ENCODE results near the gene ZNF746. TPM values are rescaled to one million over a fixed set of nuclear protein-coding genes. Genes with fewer than 3 reads are reported as not detected.

The ZNF746 gene
- total RNA-seq, 4 donors from 2014 or later = 17.3 to 28.1 (median 23.4) TPM

DNA sequence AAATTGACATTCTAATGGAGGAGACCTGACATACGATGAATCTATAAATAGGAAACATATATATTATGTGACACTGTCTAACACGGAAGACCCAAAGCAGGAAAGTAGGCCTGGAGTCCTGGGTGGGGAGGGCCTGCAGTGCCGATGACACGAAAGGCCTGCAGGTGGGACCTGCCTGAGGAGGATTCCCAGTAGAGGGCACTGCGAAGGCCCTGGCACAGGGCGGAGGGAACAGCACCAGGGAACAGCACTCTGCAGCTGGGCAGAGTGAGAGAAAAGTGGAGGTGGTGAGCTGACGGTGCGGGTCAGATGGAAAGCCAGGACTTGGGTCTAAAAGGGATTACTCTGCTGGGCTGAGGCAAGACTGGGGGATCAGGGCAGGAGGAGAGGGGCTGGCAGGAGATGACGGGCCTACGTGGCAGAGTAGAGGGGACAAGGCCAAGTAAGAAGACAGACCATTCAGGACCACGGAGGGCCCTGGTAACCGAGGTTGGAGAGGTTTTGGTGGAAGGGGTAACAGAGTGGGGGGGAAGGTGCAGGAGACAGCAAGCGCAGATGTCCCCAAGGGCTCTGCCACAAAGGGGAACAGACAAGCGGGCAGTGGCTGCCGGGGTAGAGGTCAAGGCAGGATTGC, 8.1 kb downstream of the ZNF746 start:
- TF ChIP-seq, protein P1, sequence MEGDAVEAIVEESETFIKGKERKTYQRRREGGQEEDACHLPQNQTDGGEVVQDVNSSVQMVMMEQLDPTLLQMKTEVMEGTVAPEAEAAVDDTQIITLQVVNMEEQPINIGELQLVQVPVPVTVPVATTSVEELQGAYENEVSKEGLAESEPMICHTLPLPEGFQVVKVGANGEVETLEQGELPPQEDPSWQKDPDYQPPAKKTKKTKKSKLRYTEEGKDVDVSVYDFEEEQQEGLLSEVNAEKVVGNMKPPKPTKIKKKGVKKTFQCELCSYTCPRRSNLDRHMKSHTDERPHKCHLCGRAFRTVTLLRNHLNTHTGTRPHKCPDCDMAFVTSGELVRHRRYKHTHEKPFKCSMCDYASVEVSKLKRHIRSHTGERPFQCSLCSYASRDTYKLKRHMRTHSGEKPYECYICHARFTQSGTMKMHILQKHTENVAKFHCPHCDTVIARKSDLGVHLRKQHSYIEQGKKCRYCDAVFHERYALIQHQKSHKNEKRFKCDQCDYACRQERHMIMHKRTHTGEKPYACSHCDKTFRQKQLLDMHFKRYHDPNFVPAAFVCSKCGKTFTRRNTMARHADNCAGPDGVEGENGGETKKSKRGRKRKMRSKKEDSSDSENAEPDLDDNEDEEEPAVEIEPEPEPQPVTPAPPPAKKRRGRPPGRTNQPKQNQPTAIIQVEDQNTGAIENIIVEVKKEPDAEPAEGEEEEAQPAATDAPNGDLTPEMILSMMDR (IDR thresholded peaks at IDR 0.05) = no peak
- no peak for TF ChIP-seq POLR2A (IDR thresholded peaks at IDR 0.05)
- Histone ChIP-seq H3K27ac (no peak overlapping the region), H3K36me3 (peaks cover 0 to 75% (median 0%) of the 10 kb centered on the region in 3 donors), H3K27me3 (no peaks in the 10 kb centered on the region), H3K4me1 (no peaks in the 10 kb centered on the region), H3K4me3 (no peak overlapping the region), H3K9me3 (no peaks in the 10 kb centered on the region)
- no peak for DNase-seq

DNA sequence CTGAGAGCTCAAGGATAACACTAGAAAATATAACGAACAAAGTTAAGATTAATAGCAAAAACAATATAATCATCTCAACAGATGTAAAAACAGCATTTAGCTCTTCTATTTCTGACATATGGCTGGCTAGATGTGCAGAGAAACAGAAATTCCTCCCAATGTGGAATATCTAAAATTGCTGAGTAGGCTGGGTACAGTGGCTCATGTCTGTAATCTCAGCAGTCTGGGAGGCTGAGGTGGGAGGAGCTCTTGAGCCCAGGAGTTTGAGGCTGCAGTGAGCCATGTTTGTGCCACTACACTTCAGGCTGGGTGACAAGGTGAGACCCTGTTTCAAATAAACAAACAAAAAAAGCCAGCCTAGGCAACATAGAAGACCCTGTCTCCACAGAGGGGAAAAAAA, 18.0 kb downstream of the ZNF746 start:
- Histone ChIP-seq H3K27ac (no peak overlapping the region), H3K9me3 (no peaks in the 10 kb centered on the region), H3K4me3 (no peak overlapping the region), H3K36me3 (peaks cover 0 to 41% (median 0%) of the 10 kb centered on the region in 3 donors), H3K4me1 (no peaks in the 10 kb centered on the region), H3K27me3 (no peaks in the 10 kb centered on the region)
- no peak for DNase-seq
- TF ChIP-seq POLR2A (IDR thresholded peaks at IDR 0.05) = no peak
- TF ChIP-seq, protein P1 (IDR thresholded peaks at IDR 0.05) = no peak

DNA sequence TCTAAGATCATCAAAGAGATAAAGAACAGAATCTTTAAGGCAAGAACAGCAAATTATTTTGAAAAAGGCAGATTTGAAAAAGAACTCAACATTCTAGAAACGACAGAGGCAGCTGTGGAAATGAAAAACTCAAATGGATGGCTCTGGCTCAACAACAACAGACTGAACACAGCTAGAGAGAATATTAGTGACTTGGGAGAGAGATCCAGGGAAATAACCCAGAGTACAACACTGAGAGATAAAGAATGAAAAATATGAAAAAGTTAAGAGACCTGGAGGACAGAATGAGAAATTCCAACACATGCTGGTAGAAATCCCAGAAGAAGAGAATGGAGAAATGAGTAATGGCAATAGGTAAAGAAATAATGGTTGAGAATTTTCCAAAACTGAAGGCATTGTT, 18.9 kb downstream of the ZNF746 start:
- no peak for DNase-seq
- TF ChIP-seq, protein P1 (IDR thresholded peaks at IDR 0.05) = no peak
- TF ChIP-seq POLR2A (IDR thresholded peaks at IDR 0.05) = no peak
- H3K9me3 ChIP-seq = no peaks in the 10 kb centered on the region
- peaks cover 0 to 49% (median 0%) of the 10 kb centered on the region in 3 donors for H3K36me3 ChIP-seq
- no peak overlapping the region for H3K4me3 ChIP-seq
- no peak overlapping the region for H3K27ac ChIP-seq
- no peaks in the 10 kb centered on the region for H3K4me1 ChIP-seq
- no peaks in the 10 kb centered on the region for H3K27me3 ChIP-seq

DNA sequence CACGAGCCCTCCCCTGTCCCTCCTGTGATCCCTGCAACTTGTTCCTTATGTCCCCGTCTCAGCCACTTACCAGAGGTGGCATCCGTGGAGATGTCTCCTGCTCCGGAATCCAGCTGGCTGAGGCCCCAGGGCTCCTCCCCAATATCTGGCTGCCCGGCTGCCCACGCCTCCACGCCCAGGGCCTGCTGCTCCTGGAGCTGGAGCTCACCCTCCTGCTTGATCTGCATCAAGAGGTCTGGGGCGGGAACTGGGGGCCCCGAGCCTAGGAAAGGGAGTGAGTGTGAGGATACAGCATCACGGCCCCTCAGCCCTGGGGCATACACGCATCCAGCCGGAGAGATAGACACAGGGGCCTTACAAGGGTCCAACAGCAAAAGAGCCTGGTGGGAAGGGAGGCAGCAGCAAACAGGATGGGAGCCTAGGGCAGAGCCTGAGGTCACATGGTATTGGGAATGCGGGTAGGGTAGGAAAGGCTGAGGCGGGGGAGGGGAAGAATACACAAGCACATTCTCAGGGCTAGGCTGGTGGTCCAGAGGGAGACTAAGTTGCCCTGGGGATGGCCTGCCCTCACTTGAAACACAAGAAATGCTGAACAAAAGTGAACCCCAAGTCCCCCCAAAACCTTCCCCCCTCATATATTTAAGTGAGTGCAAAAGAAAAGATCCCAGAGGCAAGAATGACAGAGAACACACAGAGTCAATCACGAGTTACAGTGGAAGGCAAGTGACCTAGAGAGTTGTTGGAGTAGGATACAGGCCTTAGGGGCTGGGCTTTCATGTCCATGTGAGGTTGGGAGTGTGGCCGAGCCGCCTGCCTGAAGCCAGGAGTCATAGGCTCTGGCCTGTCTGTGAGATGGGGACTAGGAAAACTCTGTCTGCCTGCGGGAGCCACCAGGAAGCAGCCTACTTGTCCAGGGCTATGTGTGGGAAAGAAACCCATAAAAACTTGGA, 19.8 kb downstream of the ZNF746 start:
- no peak for DNase-seq
- H3K9me3 ChIP-seq = no peaks in the 10 kb centered on the region
- no peak overlapping the region for H3K4me3 ChIP-seq
- H3K27ac ChIP-seq = no peak overlapping the region
- peaks cover 0 to 59% (median 0%) of the 10 kb centered on the region in 3 donors for H3K36me3 ChIP-seq
- no peak for TF ChIP-seq POLR2A (IDR thresholded peaks at IDR 0.05)
- TF ChIP-seq, protein P1 (IDR thresholded peaks at IDR 0.05) = no peak
- H3K4me1 ChIP-seq = no peaks in the 10 kb centered on the region
- no peaks in the 10 kb centered on the region for H3K27me3 ChIP-seq

DNA sequence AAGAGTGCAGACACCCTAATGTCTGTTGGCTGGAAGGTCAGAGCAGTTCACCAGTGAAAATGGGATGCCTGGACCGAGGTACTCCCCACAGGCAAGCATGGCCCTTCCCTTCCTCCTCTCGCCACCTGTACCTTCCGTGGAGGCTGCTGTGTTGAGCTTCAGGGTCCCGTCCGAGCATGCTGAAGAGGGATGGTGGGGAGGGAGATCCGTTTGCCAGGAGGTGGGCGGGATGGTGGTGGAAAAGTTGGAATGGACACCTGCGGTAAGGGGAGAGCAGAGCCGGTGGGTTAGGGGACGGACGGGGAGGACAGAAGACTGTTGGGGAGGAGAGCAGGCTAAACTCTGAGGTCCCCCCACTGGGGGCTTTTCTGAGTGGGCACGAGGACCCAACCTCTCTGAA, 20.8 kb downstream of the ZNF746 start:
- no peak for DNase-seq
- peaks cover 0 to 65% (median 0%) of the 10 kb centered on the region in 3 donors for H3K36me3 ChIP-seq
- H3K27ac ChIP-seq = no peak overlapping the region

More for the DNA sequence above, 20.8 kb downstream of the ZNF746 start:
- Histone ChIP-seq H3K9me3 (no peaks in the 10 kb centered on the region), H3K4me1 (no peaks in the 10 kb centered on the region), H3K4me3 (no peak overlapping the region), H3K27me3 (no peaks in the 10 kb centered on the region)
- TF ChIP-seq, protein P1 (IDR thresholded peaks at IDR 0.05) = no peak
- no peak for TF ChIP-seq POLR2A (IDR thresholded peaks at IDR 0.05)

Measured in Peyer's patch (tissue), 4 donors.